ENCODE measurements around the gene TECTA.

The TECTA gene

DNA sequence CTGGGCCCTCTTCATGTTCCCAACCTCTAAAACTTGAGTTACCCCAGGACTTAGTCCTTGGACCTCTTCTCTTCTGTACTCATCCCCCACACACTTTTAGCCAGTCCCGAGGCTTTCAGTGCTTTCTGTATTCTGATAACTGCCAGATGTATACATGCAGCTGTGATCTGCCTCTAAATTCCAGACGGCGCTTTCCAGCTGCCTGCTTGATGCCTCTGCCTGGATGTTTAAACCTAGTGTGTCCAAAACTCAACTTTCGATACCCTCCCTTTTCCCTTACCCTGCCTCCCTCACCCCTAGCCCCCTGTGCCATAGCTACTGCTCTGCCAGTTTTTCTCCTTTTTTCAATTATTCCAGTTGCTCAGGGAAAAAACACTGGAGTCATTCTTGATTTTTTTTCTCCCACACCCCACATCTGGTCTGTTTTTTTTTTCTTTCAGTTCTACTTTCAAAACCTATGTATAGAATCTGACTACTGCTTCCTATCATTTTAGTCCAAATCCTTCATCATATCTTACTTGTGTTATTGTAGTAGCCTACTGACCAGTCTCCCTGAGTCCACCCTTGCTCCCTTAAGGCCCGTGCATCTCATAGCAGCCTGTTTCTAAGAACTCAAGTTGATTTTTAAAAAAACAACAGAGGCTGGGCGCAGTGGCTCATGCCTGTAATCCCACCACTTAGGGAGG is 32.9 kb upstream of the TECTA start:
- Histone ChIP-seq H3K4me3 (ENCODE audit: low read length) (no peak overlapping the region), H3K27me3 (ENCODE audit: control insufficient read depth, low read length) (no peaks in the 10 kb centered on the region), H3F3A (ENCODE audit: control insufficient read depth, insufficient read depth) (no peaks in the 10 kb centered on the region), H3K4me1 (ENCODE audit: control insufficient read depth, low read length) (no peaks in the 10 kb centered on the region), H3K79me2 (ENCODE audit: control insufficient read depth, low read length) (no peaks in the 10 kb centered on the region), H3K9me2 (replicated peaks; ENCODE audit: control insufficient read depth, low read length) (no peaks in the 10 kb centered on the region), H3K27ac (ENCODE audit: low read depth, low read length) (no peak overlapping the region), H4K20me1 (ENCODE audit: control insufficient read depth, insufficient read depth, low read depth, low read length) (no peaks in the 10 kb centered on the region), H3K4me2 (ENCODE audit: low read length) (no peak overlapping the region), H3K9me3 (ENCODE audit: control insufficient read depth, insufficient read depth, low read length) (no peaks in the 10 kb centered on the region), H3K36me3 (ENCODE audit: control insufficient read depth, low read length) (peaks cover 17% of the 10 kb centered on the region)
- TF ChIP-seq EZH2phosphoT487 (IDR thresholded peaks at IDR 0.05; ENCODE audit: borderline replicate concordance, low read length) = no peak
- TF ChIP-seq, protein P1, sequence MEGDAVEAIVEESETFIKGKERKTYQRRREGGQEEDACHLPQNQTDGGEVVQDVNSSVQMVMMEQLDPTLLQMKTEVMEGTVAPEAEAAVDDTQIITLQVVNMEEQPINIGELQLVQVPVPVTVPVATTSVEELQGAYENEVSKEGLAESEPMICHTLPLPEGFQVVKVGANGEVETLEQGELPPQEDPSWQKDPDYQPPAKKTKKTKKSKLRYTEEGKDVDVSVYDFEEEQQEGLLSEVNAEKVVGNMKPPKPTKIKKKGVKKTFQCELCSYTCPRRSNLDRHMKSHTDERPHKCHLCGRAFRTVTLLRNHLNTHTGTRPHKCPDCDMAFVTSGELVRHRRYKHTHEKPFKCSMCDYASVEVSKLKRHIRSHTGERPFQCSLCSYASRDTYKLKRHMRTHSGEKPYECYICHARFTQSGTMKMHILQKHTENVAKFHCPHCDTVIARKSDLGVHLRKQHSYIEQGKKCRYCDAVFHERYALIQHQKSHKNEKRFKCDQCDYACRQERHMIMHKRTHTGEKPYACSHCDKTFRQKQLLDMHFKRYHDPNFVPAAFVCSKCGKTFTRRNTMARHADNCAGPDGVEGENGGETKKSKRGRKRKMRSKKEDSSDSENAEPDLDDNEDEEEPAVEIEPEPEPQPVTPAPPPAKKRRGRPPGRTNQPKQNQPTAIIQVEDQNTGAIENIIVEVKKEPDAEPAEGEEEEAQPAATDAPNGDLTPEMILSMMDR (IDR thresholded peaks at IDR 0.05; ENCODE audit: low read depth, low read length, poor library complexity, severe bottlenecking) = no peak

DNA sequence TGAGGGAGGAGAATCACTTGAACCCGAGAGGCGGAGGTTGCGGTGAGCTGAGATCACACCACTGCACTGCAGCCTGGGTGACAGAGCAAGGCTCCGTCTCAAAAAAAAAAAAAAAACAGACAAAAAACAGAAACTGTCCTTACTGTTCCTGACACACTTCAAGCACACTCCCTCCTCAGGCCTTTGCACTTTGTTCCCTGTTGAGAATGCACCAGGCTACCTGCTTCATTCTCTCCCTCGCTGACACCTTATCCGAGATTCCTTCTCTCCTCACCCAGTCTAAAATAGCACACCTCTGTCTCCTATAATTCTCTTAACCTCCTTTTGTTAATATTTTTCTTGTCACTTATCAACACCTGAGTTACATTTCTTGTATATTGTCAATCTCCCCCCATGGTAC is 32.3 kb upstream of the TECTA start:
- no peaks in the 10 kb centered on the region for H3K79me2 ChIP-seq (ENCODE audit: control insufficient read depth, low read length)
- H3K4me3 ChIP-seq (ENCODE audit: low read length) = no peak overlapping the region
- H3K27ac ChIP-seq (ENCODE audit: low read depth, low read length) = no peak overlapping the region
- H3K27me3 ChIP-seq (ENCODE audit: control insufficient read depth, low read length) = no peaks in the 10 kb centered on the region
- TF ChIP-seq EZH2phosphoT487 (IDR thresholded peaks at IDR 0.05; ENCODE audit: borderline replicate concordance, low read length) = no peak
- TF ChIP-seq, protein P1 (IDR thresholded peaks at IDR 0.05; ENCODE audit: low read depth, low read length, poor library complexity, severe bottlenecking) = no peak
- no peak overlapping the region for H3K4me2 ChIP-seq (ENCODE audit: low read length)
- peaks cover 17% of the 10 kb centered on the region for H3K36me3 ChIP-seq (ENCODE audit: control insufficient read depth, low read length)
- H4K20me1 ChIP-seq (ENCODE audit: control insufficient read depth, insufficient read depth, low read depth, low read length) = no peaks in the 10 kb centered on the region
- no peaks in the 10 kb centered on the region for H3K9me2 ChIP-seq (replicated peaks; ENCODE audit: control insufficient read depth, low read length)
- H3F3A ChIP-seq (ENCODE audit: control insufficient read depth, insufficient read depth) = no peaks in the 10 kb centered on the region
- no peaks in the 10 kb centered on the region for H3K4me1 ChIP-seq (ENCODE audit: control insufficient read depth, low read length)
- no peaks in the 10 kb centered on the region for H3K9me3 ChIP-seq (ENCODE audit: control insufficient read depth, insufficient read depth, low read length)

DNA sequence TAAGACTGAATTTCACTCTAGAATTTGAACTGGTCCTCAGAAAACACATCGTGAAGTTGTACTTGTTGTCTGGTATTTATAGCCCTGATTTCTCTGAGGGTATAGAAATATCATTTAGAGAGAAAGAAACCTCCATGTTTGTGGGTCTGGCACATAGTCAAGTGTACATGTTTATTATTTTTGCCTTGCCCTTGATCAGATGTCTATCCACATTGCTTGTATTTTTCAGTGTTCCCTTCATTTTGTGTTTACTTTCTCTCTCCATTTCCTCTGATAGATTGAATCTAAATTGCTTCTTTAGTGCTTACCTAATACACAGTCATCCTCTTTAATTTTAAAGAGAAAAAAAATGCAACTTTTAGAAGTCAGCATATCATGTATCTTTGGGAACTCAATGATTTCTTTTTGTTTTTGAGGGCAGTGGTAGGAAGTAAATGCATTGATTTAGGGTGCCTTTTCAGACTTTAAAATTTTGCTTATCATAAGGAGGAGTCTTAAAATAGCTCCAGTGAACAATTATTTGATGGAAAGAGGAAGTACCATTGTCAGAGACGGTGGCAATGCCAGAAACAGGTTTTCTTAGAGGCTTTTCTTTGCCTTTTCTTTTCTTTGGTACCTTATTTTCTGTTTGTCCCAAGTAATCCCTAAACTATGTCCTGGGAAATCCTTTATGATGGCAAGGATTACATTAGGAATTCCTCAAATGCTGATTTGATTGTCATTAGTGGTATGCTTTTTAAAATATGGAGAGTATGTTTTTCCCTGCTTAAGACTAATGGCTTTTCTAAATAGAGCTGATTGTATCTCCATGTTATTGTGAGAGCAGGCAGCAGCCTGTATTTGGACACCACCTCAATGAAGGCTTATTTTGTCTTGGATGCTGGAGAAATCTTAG is 29.8 kb upstream of the TECTA start:
- no peaks in the 10 kb centered on the region for H3K9me2 ChIP-seq (replicated peaks; ENCODE audit: control insufficient read depth, low read length)
- TF ChIP-seq, protein P1 (IDR thresholded peaks at IDR 0.05; ENCODE audit: low read depth, low read length, poor library complexity, severe bottlenecking) = no peak
- TF ChIP-seq EZH2phosphoT487 (IDR thresholded peaks at IDR 0.05; ENCODE audit: borderline replicate concordance, low read length) = no peak
- no peak overlapping the region for H3K4me2 ChIP-seq (ENCODE audit: low read length)
- no peaks in the 10 kb centered on the region for H4K20me1 ChIP-seq (ENCODE audit: control insufficient read depth, insufficient read depth, low read depth, low read length)
- no peaks in the 10 kb centered on the region for H3K4me1 ChIP-seq (ENCODE audit: control insufficient read depth, low read length)
- H3F3A ChIP-seq (ENCODE audit: control insufficient read depth, insufficient read depth) = no peaks in the 10 kb centered on the region
- H3K27ac ChIP-seq (ENCODE audit: low read depth, low read length) = no peak overlapping the region
- no peaks in the 10 kb centered on the region for H3K79me2 ChIP-seq (ENCODE audit: control insufficient read depth, low read length)
- no peaks in the 10 kb centered on the region for H3K27me3 ChIP-seq (ENCODE audit: control insufficient read depth, low read length)
- H3K36me3 ChIP-seq (ENCODE audit: control insufficient read depth, low read length) = peaks cover 6% of the 10 kb centered on the region
- H3K9me3 ChIP-seq (ENCODE audit: control insufficient read depth, insufficient read depth, low read length) = no peaks in the 10 kb centered on the region
- H3K4me3 ChIP-seq (ENCODE audit: low read length) = no peak overlapping the region

All from DOHH2 (cell line).